ENCODE results near the gene ST8SIA6. TPM values are rescaled to one million over a fixed set of nuclear protein-coding genes. Genes with fewer than 3 reads are reported as not detected.

ST8SIA6 gene
- total RNA-seq, 1 experiment from 2014 or later: 1.3 TPM

DNA sequence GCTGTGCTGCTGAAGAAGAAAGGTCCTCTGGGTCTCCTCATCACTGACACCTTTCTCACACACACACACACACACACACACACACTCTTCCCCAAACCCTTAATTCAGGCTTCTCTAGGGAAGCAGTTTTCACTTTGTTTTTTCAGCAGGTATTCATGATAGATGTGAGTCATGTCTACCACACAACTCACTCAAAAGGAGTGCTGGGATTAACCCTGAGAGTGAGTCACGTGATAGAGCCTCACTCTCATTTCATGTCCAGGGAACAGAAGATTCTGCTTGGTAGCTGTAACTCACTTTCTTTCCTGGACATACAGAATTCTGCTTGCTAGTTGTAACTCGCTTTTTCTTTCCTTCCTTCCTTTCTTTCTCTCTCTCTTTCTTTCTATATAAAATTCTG is 181.0 kb downstream of the ST8SIA6 start:
- Histone ChIP-seq H3K4me1 (ENCODE audit: control insufficient read depth in 1 of 2, insufficient read depth in 2 of 2, low read length in 2 of 2) (peaks cover 2 to 15% of the 10 kb centered on the region in 2 experiments; a peak in 3 of 4 replicates), H3K36me3 (ENCODE audit: control insufficient read depth in 1 of 2, insufficient read depth in 2 of 2, low read length in 2 of 2) (no peaks in the 10 kb centered on the region), H2AFZ (ENCODE audit: low read depth, low read length, poor library complexity, severe bottlenecking) (peak overlapping the region; percentile 85), H3K9ac (ENCODE audit: low read length) (no peak overlapping the region), H3K79me2 (ENCODE audit: insufficient read depth, low read length) (no peaks in the 10 kb centered on the region), H3K4me3 (replicated peaks in 1 of 2; ENCODE audit: low read depth in 1 of 2, low read length in 2 of 2) (no peak overlapping the region), H3K27me3 (ENCODE audit: insufficient read depth, low read length) (no peaks in the 10 kb centered on the region), H4K20me1 (ENCODE audit: insufficient read depth) (no peaks in the 10 kb centered on the region), H3K27ac (ENCODE audit: low read depth, low read length) (no peak overlapping the region), H3K9me2 (ENCODE audit: insufficient read depth) (no peaks in the 10 kb centered on the region), H3K4me2 (ENCODE audit: low read length) (peak overlapping the region; percentile 51), H3K9me3 (ENCODE audit: control insufficient read depth in 1 of 2, insufficient read depth in 1 of 2, low read depth in 1 of 2, low read length in 2 of 2) (peaks cover 0 to 3% of the 10 kb centered on the region in 2 experiments; a peak in 1 of 4 replicates)
- no TSS peak for BruUV-seq (replicated peaks)
- peak; percentile 22 for DNase-seq (ENCODE audit: low read depth, low spot score)
- ChIA-PET POLR2A (interaction anchor here (1.1 kb wide), 1 partner anchor 381 kb away, joined by 4 read pairs; no protein-coding TSS in a partner anchor), RAD21 (ENCODE audit: low non-redundant PET in 1 of 2, low total read pairs in 2 of 2, uncharacterized antibody in 2 of 2, unreplicated experiment in 2 of 2) (no interaction called here), CTCF (interaction anchor here (0.5 to 0.6 kb wide), 2 partner anchors 17 to 163 kb away, joined by 3 read pairs; no protein-coding TSS in a partner anchor)
- peak; percentile 45; the same call in 1 of the 2 replicates for TF ChIP-seq FOSL1 (IDR thresholded peaks at IDR 0.05; ENCODE audit: low read depth)
- peak; percentile 52 for TF ChIP-seq JUND (IDR thresholded peaks at IDR 0.05)
- TF ChIP-seq POLR2A (IDR thresholded peaks at IDR 0.05; ENCODE audit: borderline replicate concordance, extremely low read depth, insufficient read depth, insufficient read length): no peak
- TF ChIP-seq CBX3 (IDR thresholded peaks at IDR 0.05; ENCODE audit: low read depth): peak; percentile 53
- TF ChIP-seq EZH2 (IDR thresholded peaks at IDR 0.05): no peak
- TF ChIP-seq ZFX (IDR thresholded peaks at IDR 0.05): no peak
- ATAC-seq: peak; percentile 79
- intact Hi-C loops (cut with micrococcal nuclease): no loop called here

DNA sequence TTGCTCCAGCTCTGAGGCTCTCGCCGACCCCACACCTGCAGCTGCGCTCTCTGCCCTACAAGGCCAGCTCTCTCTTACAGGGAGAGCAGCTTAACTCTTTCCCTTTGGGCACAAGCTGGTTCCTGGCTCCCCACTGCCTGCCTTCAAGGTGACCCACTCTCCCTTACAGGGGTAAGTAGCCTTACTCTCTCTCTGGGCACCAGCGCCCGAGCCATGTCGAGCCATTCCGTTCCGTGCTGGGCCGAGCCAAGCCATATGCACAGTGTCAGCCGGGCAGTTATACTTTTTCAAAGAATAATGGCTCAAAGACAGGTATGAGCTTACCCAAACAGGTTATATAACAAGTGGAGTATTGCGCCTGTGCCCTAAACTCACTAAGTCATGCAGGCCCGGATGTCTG is 181.7 kb downstream of the ST8SIA6 start:
- Histone ChIP-seq H2AFZ (ENCODE audit: low read depth, low read length, poor library complexity, severe bottlenecking) (peak overlapping the region; percentile 85), H3K79me2 (ENCODE audit: insufficient read depth, low read length) (no peaks in the 10 kb centered on the region), H3K27me3 (ENCODE audit: insufficient read depth, low read length) (no peaks in the 10 kb centered on the region), H3K4me2 (ENCODE audit: low read length) (peak overlapping the region; percentile 51; the same call in 1 of the 2 replicates), H4K20me1 (ENCODE audit: insufficient read depth) (no peaks in the 10 kb centered on the region), H3K9ac (ENCODE audit: low read length) (no peak overlapping the region), H3K9me3 (ENCODE audit: control insufficient read depth in 1 of 2, insufficient read depth in 1 of 2, low read depth in 1 of 2, low read length in 2 of 2) (peaks cover 0 to 3% of the 10 kb centered on the region in 2 experiments; a peak in 1 of 4 replicates), H3K4me1 (ENCODE audit: control insufficient read depth in 1 of 2, insufficient read depth in 2 of 2, low read length in 2 of 2) (peaks cover 2 to 15% of the 10 kb centered on the region in 2 experiments; a peak in 3 of 4 replicates), H3K27ac (ENCODE audit: low read depth, low read length) (no peak overlapping the region), H3K9me2 (ENCODE audit: insufficient read depth) (no peaks in the 10 kb centered on the region), H3K4me3 (replicated peaks in 1 of 2; ENCODE audit: low read depth in 1 of 2, low read length in 2 of 2) (no peak overlapping the region), H3K36me3 (ENCODE audit: control insufficient read depth in 1 of 2, insufficient read depth in 2 of 2, low read length in 2 of 2) (no peaks in the 10 kb centered on the region)
- ChIA-PET RAD21 (ENCODE audit: low non-redundant PET in 1 of 2, low total read pairs in 2 of 2, uncharacterized antibody in 2 of 2, unreplicated experiment in 2 of 2) (no interaction called here), CTCF (no interaction called here), POLR2A (no interaction called here)
- DNase-seq (ENCODE audit: low read depth, low spot score) (no peak), ATAC-seq (no peak)
- BruUV-seq (replicated peaks): no TSS peak
- intact Hi-C loops (cut with micrococcal nuclease): no loop called here
- TF ChIP-seq POLR2A (IDR thresholded peaks at IDR 0.05; ENCODE audit: borderline replicate concordance, extremely low read depth, insufficient read depth, insufficient read length) (no peak), EZH2phosphoT487 (IDR thresholded peaks at IDR 0.05; ENCODE audit: borderline replicate concordance) (no peak), CBX3 (IDR thresholded peaks at IDR 0.05; ENCODE audit: low read depth) (no peak), POLR2AphosphoS5 (IDR thresholded peaks at IDR 0.05; ENCODE audit: low read depth, low read length) (no peak), YY1 (IDR thresholded peaks at IDR 0.05; ENCODE audit: extremely low read depth, insufficient replicate concordance, low read depth, low read length) (no peak), TCF7L2 (IDR thresholded peaks at IDR 0.05; ENCODE audit: borderline replicate concordance, extremely low read depth, insufficient read depth, insufficient read length) (no peak), RAD21 (IDR thresholded peaks at IDR 0.05; ENCODE audit: low read depth) (no peak), ELF1 (IDR thresholded peaks at IDR 0.05; ENCODE audit: borderline replicate concordance, low read depth) (no peak), SP1 (IDR thresholded peaks at IDR 0.05; ENCODE audit: low read depth) (no peak)
- TF ChIP-seq, protein P1, sequence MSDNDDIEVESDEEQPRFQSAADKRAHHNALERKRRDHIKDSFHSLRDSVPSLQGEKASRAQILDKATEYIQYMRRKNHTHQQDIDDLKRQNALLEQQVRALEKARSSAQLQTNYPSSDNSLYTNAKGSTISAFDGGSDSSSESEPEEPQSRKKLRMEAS (IDR thresholded peaks at IDR 0.05): no peak
- TF ChIP-seq, protein P2, sequence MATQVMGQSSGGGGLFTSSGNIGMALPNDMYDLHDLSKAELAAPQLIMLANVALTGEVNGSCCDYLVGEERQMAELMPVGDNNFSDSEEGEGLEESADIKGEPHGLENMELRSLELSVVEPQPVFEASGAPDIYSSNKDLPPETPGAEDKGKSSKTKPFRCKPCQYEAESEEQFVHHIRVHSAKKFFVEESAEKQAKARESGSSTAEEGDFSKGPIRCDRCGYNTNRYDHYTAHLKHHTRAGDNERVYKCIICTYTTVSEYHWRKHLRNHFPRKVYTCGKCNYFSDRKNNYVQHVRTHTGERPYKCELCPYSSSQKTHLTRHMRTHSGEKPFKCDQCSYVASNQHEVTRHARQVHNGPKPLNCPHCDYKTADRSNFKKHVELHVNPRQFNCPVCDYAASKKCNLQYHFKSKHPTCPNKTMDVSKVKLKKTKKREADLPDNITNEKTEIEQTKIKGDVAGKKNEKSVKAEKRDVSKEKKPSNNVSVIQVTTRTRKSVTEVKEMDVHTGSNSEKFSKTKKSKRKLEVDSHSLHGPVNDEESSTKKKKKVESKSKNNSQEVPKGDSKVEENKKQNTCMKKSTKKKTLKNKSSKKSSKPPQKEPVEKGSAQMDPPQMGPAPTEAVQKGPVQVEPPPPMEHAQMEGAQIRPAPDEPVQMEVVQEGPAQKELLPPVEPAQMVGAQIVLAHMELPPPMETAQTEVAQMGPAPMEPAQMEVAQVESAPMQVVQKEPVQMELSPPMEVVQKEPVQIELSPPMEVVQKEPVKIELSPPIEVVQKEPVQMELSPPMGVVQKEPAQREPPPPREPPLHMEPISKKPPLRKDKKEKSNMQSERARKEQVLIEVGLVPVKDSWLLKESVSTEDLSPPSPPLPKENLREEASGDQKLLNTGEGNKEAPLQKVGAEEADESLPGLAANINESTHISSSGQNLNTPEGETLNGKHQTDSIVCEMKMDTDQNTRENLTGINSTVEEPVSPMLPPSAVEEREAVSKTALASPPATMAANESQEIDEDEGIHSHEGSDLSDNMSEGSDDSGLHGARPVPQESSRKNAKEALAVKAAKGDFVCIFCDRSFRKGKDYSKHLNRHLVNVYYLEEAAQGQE (IDR thresholded peaks at IDR 0.05; ENCODE audit: low read depth): no peak
- TF ChIP-seq, protein P3, sequence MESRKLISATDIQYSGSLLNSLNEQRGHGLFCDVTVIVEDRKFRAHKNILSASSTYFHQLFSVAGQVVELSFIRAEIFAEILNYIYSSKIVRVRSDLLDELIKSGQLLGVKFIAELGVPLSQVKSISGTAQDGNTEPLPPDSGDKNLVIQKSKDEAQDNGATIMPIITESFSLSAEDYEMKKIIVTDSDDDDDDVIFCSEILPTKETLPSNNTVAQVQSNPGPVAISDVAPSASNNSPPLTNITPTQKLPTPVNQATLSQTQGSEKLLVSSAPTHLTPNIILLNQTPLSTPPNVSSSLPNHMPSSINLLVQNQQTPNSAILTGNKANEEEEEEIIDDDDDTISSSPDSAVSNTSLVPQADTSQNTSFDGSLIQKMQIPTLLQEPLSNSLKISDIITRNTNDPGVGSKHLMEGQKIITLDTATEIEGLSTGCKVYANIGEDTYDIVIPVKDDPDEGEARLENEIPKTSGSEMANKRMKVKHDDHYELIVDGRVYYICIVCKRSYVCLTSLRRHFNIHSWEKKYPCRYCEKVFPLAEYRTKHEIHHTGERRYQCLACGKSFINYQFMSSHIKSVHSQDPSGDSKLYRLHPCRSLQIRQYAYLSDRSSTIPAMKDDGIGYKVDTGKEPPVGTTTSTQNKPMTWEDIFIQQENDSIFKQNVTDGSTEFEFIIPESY (IDR thresholded peaks at IDR 0.05; ENCODE audit: extremely low read depth, insufficient replicate concordance, low read length): no peak

All from HCT116 (cell line).